ENCODE measurements around the gene CDK18. TPM values are rescaled to one million over a fixed set of nuclear protein-coding genes. Genes with fewer than 3 reads are reported as not detected.

The CDK18 gene
- total RNA-seq, 2 donors from 2014 or later: 27.9 to 46.0 TPM

DNA sequence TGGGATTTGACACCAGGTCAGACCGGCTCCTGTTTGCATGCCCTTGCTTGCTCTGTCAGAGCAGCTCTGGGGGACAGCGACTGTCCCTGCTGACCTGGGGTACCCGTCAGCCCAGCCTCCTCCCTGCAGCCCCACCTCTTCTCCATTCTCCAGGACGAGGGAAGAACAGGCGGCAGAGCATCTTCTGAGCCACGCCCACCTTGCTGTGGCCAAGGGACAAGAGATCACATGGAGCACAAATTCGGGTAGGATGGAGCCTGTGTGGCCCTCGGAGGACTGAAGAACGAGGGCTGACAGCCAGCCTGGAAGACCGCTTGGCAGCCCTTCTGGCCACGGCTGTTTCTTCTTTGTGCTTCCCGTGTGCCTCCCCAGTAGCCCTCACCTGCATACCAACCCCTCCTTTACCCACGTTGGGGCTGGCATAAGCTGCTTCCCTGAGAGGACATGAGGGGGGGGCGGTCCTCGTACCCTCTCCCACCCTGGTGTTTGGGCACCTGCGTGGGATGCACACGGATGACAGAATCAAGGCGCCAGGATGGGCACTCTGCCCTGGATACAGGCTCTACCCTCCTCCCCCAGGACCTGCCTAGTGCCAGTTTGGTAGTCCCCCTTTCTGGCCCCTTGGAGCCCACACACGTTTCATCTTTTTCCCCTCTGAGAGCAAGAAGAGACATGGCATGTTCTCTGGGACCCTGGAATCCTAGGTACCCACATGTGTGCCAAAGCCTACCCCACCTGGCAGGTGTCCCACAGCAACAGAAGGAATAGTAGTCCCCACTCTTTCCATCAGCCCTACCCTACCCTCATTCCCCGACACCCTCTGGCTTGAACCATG is 26.9 kb downstream of the CDK18 start:
- no peak for DNase-seq
- Histone ChIP-seq H3K9me3 (no peaks in the 10 kb centered on the region), H3K4me1 (peaks cover 4% of the 10 kb centered on the region), H3K27me3 (no peaks in the 10 kb centered on the region), H3K27ac (no peak overlapping the region), H3K4me3 (no peak overlapping the region), H3K36me3 (no peaks in the 10 kb centered on the region), H3K9ac (ENCODE audit: low read depth in 2 of 2, low read length in 2 of 2) (no peak overlapping the region)
- no peak for TF ChIP-seq CTCF (IDR thresholded peaks at IDR 0.05)
- intact Hi-C loops (cut with DNase I): no loop called here

DNA sequence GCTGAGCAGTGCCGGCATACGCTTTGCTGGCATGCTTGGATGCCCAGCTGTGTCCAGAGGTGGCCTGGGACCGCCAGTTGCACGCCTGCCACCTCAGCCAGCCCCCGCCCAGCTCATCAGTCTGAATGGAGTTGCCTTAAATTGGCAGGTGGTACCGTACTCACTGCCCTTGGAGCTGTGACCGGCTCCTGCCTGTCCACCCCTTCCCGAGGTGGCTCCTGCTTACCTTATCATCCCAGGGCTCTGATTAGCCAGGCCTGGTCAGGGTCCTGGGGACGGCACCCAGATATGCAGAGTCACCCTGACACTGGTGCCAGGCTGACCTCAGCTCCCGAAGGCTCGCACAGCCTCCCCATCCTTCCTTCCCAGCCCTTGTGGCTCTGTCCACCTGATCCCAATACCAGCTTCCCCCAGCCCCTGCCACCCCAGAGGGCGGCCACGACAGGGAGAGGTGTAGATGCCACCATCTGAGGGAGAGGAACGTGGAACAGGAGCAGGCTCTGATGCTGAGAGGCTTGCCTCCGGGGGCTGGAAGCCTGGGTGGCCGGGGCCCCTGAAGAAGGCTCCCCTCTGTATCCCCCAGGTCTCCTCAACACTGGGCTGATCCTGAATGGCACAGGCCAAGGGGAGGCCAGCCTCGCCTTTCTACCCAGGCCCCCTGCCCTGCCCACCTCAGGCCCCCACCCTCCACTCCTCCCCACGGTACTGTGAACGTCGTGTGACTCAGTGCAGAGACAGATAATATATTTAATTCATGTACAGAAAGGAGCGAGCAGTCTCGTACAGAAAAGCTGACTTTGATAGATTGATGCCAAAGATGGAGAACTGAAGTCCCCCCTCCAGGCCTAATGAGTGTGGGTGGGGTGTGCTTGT is 27.8 kb downstream of the CDK18 start:
- no peak overlapping the region for H3K9ac ChIP-seq (ENCODE audit: low read depth in 2 of 2, low read length in 2 of 2)
- no peak for DNase-seq
- no peaks in the 10 kb centered on the region for H3K9me3 ChIP-seq
- no peak overlapping the region for H3K27ac ChIP-seq
- no peaks in the 10 kb centered on the region for H3K36me3 ChIP-seq
- intact Hi-C loops (cut with DNase I): no loop called here
- no peaks in the 10 kb centered on the region for H3K27me3 ChIP-seq
- TF ChIP-seq CTCF (IDR thresholded peaks at IDR 0.05): no peak
- peaks cover 4% of the 10 kb centered on the region for H3K4me1 ChIP-seq
- no peak overlapping the region for H3K4me3 ChIP-seq

- no peaks in the 10 kb centered on the region for H3K36me3 ChIP-seq
- DNase-seq: no peak
- intact Hi-C loops (cut with DNase I): no loop called here
Measured at GRCh38 chr1:205532996-205533735, 28.7 kb downstream of the CDK18 start.

DNA sequence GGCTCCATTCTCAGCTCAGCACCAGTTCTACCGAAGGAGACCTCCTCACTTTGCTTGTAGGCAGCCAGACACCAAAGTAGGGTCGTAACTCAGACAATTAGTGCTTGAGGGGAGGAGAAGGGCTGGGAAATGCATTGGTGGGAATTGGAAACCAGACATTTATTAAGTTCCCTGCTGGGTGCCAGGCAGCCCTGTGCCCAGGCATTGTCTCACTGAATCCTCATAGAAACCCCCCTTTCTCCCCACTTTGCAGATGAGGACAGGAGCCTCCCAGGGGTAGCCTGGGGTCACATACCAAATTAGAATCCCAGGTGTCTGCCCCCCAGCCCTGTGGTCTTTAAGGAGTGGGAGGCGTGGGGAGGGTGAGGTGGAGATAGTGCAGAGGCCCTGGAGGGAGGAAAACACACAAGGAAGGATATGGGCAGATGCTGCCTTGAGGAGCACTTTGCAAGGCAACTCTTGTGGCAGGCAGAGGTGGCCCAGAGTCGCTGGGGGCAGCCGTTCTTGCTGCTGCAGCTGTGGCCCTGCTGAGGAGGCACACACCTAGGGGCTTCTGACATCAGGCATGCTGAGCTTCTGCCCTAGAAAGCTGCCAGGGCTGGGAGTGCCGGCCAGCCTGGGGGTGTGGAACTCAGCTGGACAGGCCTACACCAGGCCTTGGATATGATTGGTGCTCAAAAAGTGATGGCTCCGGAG is 29.4 kb downstream of the CDK18 start:
- Histone ChIP-seq H3K9ac (ENCODE audit: low read depth in 2 of 2, low read length in 2 of 2) (no peak overlapping the region), H3K36me3 (no peaks in the 10 kb centered on the region), H3K27ac (no peak overlapping the region), H3K9me3 (no peaks in the 10 kb centered on the region), H3K27me3 (no peaks in the 10 kb centered on the region), H3K4me1 (peaks cover 4% of the 10 kb centered on the region), H3K4me3 (no peak overlapping the region)
- no peak for DNase-seq
- intact Hi-C loops (cut with DNase I): no loop called here
- no peak for TF ChIP-seq CTCF (IDR thresholded peaks at IDR 0.05)

More at GRCh38 chr1:205532996-205533735, 28.7 kb downstream of the CDK18 start:
- TF ChIP-seq CTCF (IDR thresholded peaks at IDR 0.05): no peak
- Histone ChIP-seq H3K4me1 (peaks cover 4% of the 10 kb centered on the region), H3K9ac (ENCODE audit: low read depth in 2 of 2, low read length in 2 of 2) (no peak overlapping the region), H3K27ac (no peak overlapping the region), H3K27me3 (no peaks in the 10 kb centered on the region), H3K4me3 (no peak overlapping the region), H3K9me3 (no peaks in the 10 kb centered on the region)
